ENCODE measurements around the gene MYB. TPM values are rescaled to one million over a fixed set of nuclear protein-coding genes. Genes with fewer than 3 reads are reported as not detected.

The MYB gene
- total RNA-seq, 4 donors from 2014 or later, result 0.18 to 4.0 (median 0.59) TPM; not detected in 1

DNA sequence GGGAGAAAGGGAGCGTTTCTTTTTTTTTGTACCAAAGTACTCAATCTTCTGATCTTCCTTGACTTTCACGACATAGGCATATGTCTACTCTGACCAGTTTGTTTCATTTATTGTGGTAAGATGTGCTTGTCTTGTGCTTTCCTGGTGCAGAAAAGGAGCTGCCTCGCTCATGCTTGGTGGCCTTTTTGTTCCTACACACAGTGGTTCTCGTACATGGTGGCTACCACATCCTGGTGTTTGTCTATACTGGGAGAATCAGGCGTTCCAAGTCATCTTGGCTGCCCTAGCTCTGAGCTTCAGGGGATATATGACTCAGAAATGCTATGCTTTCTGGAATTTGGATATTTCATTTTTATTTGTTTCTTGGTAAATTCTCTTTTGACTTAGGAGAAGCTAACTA lies 31.8 kb downstream of the MYB start:
- no peaks in the 10 kb centered on the region for H3K27me3 ChIP-seq
- DNase-seq, result no peak
- no peaks in the 10 kb centered on the region for H3K4me1 ChIP-seq
- H3K27ac ChIP-seq, result no peak overlapping the region
- intact Hi-C loops (cut with DNase I; ENCODE audit: low total_unique reads), result no loop called here
- no peak for TF ChIP-seq POLR2A (IDR thresholded peaks at IDR 0.05)
- TF ChIP-seq, protein P1, sequence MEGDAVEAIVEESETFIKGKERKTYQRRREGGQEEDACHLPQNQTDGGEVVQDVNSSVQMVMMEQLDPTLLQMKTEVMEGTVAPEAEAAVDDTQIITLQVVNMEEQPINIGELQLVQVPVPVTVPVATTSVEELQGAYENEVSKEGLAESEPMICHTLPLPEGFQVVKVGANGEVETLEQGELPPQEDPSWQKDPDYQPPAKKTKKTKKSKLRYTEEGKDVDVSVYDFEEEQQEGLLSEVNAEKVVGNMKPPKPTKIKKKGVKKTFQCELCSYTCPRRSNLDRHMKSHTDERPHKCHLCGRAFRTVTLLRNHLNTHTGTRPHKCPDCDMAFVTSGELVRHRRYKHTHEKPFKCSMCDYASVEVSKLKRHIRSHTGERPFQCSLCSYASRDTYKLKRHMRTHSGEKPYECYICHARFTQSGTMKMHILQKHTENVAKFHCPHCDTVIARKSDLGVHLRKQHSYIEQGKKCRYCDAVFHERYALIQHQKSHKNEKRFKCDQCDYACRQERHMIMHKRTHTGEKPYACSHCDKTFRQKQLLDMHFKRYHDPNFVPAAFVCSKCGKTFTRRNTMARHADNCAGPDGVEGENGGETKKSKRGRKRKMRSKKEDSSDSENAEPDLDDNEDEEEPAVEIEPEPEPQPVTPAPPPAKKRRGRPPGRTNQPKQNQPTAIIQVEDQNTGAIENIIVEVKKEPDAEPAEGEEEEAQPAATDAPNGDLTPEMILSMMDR (IDR thresholded peaks at IDR 0.05), result no peak
- H3K36me3 ChIP-seq, result no peaks in the 10 kb centered on the region
- no peak overlapping the region for H3K4me3 ChIP-seq
- H3K9me3 ChIP-seq, result no peaks in the 10 kb centered on the region

DNA sequence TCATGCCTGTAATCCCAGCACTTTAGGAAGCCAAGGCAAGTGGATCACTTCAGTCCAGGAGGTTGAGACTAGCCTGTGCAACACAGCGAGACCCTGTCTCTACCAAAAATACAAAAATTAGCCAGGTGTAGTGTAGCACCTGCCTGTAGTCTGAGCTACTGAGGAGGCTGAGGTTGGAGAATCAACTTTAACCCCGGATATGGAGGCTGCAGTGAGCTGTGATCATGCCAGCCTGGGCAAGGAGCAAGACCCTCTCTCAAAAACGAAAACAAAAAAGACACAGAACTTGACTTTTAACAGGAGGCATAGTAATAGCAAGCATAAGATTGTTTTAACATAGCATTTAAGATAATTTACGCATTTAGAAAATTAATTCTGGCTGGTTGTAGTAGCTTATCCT lies 32.5 kb downstream of the MYB start:
- no peaks in the 10 kb centered on the region for H3K27me3 ChIP-seq
- intact Hi-C loops (cut with DNase I; ENCODE audit: low total_unique reads), result no loop called here
- no peaks in the 10 kb centered on the region for H3K36me3 ChIP-seq
- no peaks in the 10 kb centered on the region for H3K4me1 ChIP-seq
- TF ChIP-seq, protein P1 (IDR thresholded peaks at IDR 0.05), result no peak
- TF ChIP-seq POLR2A (IDR thresholded peaks at IDR 0.05), result no peak
- no peak overlapping the region for H3K4me3 ChIP-seq
- no peak for DNase-seq
- no peak overlapping the region for H3K27ac ChIP-seq
- H3K9me3 ChIP-seq, result no peaks in the 10 kb centered on the region

DNA sequence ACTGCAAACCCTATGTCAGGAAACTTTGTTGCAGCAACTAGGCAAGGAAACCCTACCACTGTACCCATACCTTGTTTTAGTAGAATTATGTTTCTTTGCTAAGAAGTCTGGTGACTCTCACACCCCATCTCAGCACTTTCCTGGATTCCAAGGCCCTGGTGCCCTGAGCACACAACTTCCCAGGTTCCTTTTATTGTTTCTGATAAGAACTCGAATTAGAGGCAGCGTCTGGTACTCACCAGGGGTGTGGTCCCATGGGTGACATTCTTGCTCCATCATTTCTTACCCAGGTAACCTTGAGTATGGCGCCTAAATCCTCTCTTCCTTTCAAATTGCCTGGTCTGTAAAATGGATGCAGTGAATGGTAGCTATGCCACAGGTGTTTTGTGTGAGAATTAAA lies 34.1 kb downstream of the MYB start:
- H3K4me3 ChIP-seq, result no peak overlapping the region
- DNase-seq, result no peak

DNA sequence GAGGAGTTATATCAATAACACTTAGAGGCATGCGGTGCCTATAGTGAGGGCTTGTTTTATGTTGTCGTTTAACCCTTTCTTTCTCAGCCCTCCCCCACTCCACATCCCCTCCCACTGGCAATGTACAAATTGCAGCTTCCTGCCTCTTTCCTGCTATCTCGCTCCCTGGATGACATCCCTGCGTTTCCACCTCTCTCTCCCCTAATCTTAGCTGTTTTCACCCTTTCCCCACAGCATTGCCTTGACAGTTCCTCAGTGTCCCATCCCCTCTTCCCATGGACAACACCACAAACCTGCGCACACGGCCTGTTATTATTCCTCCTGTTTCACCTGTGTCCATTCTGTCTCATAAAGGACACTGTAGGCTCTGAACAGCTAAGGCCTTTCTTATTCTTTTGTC lies 34.5 kb downstream of the MYB start:
- Histone ChIP-seq H3K36me3 (no peaks in the 10 kb centered on the region), H3K27me3 (no peaks in the 10 kb centered on the region), H3K9me3 (no peaks in the 10 kb centered on the region), H3K4me1 (no peaks in the 10 kb centered on the region), H3K4me3 (no peak overlapping the region), H3K27ac (no peak overlapping the region)
- DNase-seq, result no peak
- intact Hi-C loops (cut with DNase I; ENCODE audit: low total_unique reads), result no loop called here
- TF ChIP-seq, protein P1 (IDR thresholded peaks at IDR 0.05), result no peak
- no peak for TF ChIP-seq POLR2A (IDR thresholded peaks at IDR 0.05)

More for the DNA sequence above, 34.1 kb downstream of the MYB start:
- TF ChIP-seq, protein P1 (IDR thresholded peaks at IDR 0.05), result no peak
- TF ChIP-seq POLR2A (IDR thresholded peaks at IDR 0.05), result no peak
- no peaks in the 10 kb centered on the region for H3K9me3 ChIP-seq
- no peak overlapping the region for H3K27ac ChIP-seq
- intact Hi-C loops (cut with DNase I; ENCODE audit: low total_unique reads), result no loop called here
- H3K27me3 ChIP-seq, result no peaks in the 10 kb centered on the region
- no peaks in the 10 kb centered on the region for H3K36me3 ChIP-seq
- H3K4me1 ChIP-seq, result no peaks in the 10 kb centered on the region

DNA sequence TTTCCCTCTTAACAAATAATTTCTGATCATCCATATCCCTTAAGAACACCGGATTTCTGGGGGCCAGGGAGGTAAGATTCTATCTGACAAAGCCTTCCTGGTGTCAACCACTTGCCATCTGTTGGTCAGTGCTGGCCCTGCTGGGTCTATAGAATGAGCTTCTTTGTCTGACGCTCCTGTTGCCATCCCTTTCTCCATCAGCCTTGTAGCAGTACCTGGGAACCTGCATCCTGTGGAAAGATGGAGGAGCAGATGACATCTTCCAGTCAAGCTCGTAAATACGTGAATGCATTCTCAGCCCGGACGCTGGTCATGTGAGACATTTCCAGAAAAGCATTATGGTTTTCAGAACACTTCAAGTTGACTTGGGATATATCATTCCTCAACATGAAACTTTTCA lies 36.6 kb downstream of the MYB start:
- Histone ChIP-seq H3K4me1 (no peaks in the 10 kb centered on the region), H3K9me3 (no peaks in the 10 kb centered on the region), H3K27ac (no peak overlapping the region), H3K36me3 (no peaks in the 10 kb centered on the region), H3K27me3 (no peaks in the 10 kb centered on the region), H3K4me3 (no peak overlapping the region)
- intact Hi-C loops (cut with DNase I; ENCODE audit: low total_unique reads), result no loop called here
- DNase-seq, result no peak
- TF ChIP-seq POLR2A (IDR thresholded peaks at IDR 0.05), result no peak
- TF ChIP-seq, protein P1 (IDR thresholded peaks at IDR 0.05), result no peak

Measured in uterus (tissue), 4 donors.